ENCODE measurements around the gene SRP9. TPM values are rescaled to one million over a fixed set of nuclear protein-coding genes. Genes with fewer than 3 reads are reported as not detected.

The SRP9 gene
- total RNA-seq, 1 donor from 2014 or later, result 120 TPM

DNA sequence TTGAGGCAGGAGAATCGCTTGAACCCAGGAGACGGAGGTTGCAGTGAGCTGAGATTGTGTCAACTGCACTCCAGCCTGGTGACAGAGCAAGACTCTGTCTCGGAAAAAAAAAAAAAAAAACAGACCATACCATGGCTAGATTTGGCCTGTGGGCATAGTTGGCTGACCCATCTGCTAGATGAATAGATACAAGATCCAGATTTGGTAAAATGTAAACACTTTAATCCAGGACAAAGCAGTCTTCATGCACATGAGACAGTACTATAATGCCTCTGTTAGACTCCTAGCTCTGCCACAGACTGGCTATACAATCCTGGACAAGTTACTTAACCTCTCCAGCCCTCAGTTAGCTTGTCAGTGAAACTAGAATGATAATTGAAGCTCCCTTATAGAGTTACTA is 27.9 kb upstream of the SRP9 start:
- Histone ChIP-seq H3K27ac (no peak overlapping the region), H3K27me3 (no peaks in the 10 kb centered on the region), H3K4me1 (peaks cover 29% of the 10 kb centered on the region), H3K36me3 (no peaks in the 10 kb centered on the region), H3K4me3 (no peak overlapping the region), H3K9me3 (no peaks in the 10 kb centered on the region)
- DNase-seq (ENCODE audit: extremely low spot score in 2 of 2), result no peak
- TF ChIP-seq POLR2AphosphoS5 (IDR thresholded peaks at IDR 0.05; ENCODE audit: insufficient read depth in 1 of 2, low read depth in 1 of 2) (no peak), POLR2A (IDR thresholded peaks at IDR 0.05) (no peak)
- TF ChIP-seq, protein P1, sequence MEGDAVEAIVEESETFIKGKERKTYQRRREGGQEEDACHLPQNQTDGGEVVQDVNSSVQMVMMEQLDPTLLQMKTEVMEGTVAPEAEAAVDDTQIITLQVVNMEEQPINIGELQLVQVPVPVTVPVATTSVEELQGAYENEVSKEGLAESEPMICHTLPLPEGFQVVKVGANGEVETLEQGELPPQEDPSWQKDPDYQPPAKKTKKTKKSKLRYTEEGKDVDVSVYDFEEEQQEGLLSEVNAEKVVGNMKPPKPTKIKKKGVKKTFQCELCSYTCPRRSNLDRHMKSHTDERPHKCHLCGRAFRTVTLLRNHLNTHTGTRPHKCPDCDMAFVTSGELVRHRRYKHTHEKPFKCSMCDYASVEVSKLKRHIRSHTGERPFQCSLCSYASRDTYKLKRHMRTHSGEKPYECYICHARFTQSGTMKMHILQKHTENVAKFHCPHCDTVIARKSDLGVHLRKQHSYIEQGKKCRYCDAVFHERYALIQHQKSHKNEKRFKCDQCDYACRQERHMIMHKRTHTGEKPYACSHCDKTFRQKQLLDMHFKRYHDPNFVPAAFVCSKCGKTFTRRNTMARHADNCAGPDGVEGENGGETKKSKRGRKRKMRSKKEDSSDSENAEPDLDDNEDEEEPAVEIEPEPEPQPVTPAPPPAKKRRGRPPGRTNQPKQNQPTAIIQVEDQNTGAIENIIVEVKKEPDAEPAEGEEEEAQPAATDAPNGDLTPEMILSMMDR (IDR thresholded peaks at IDR 0.05), result no peak
- intact Hi-C loops (cut with DNase I), result no loop called here

DNA sequence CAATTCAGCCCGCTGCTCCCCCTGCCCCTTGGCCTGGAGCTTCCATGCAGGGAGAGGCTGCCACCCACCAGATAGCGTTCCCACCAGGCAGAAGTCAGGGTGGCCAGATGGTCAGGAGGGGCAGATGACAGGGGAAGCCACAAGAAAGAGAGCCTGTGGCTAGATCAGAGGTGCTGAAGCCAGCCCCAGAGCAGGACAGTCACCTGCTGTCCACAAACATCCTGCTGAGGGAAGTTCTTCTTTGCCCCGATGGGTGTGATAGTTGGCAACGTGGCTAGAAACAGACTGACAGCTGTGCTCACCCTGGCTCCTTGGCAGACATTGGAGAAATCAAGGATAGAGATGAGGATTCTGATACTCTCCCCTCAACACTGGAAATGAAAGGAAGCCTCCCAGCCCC is 27.2 kb upstream of the SRP9 start:
- no peak for DNase-seq (ENCODE audit: extremely low spot score in 2 of 2)
- intact Hi-C loops (cut with DNase I), result no loop called here
- Histone ChIP-seq H3K9me3 (no peaks in the 10 kb centered on the region), H3K27me3 (no peaks in the 10 kb centered on the region), H3K4me3 (no peak overlapping the region), H3K4me1 (peaks cover 26% of the 10 kb centered on the region), H3K27ac (no peak overlapping the region), H3K36me3 (no peaks in the 10 kb centered on the region)
- TF ChIP-seq, protein P1 (IDR thresholded peaks at IDR 0.05), result no peak
- TF ChIP-seq POLR2AphosphoS5 (IDR thresholded peaks at IDR 0.05; ENCODE audit: insufficient read depth in 1 of 2, low read depth in 1 of 2) (no peak), POLR2A (IDR thresholded peaks at IDR 0.05) (no peak)

DNA sequence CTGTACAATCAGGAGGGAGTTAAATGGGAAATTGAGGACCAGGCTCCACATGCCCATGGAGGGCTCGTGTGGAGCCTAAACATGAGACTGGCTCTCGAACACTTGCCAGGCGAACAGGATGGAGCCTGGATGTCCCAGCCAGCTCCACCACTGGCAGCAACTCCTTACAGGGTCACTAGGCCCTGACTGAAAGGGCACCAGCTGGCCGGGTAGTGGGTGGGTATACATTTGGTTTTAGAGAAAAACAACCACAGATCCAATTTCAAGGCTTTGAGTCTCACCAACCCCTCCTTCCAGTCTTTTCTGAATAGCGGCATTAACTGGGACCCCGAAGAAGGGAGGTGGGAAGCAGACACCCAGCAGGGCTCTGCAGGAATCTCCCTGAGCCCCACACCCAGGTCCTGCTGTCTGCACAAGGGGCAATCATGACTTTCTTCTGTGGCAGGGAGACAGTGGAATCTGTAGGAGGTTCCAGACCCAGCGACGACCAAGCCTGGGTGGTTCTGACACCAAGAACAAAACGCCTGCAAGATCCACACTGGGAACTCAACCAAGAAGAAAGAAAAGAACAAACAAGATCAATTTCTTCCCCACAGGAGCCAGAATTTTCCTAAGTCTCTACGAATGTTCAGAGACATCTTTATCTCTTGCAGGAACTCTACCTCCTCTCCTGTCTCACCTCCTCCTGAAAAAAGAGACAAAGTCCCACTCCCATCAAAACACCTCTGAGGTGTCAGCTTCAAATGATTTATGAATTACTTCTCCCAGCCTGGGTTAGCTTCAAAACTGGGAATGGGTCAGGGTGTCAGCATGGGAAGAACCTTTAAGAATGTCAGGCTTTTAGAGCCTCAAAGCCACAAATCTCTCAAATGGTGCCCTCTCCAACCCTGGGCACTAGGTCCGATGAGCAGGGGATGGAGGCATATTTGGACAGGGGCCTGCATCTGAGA is 26.5 kb upstream of the SRP9 start:
- no peak overlapping the region for H3K27ac ChIP-seq
- no peaks in the 10 kb centered on the region for H3K9me3 ChIP-seq
- TF ChIP-seq POLR2AphosphoS5 (IDR thresholded peaks at IDR 0.05; ENCODE audit: insufficient read depth in 1 of 2, low read depth in 1 of 2), result no peak
- no peak for DNase-seq (ENCODE audit: extremely low spot score in 2 of 2)
- H3K36me3 ChIP-seq, result no peaks in the 10 kb centered on the region
- intact Hi-C loops (cut with DNase I), result no loop called here
- H3K27me3 ChIP-seq, result no peaks in the 10 kb centered on the region
- H3K4me1 ChIP-seq, result peaks cover 25% of the 10 kb centered on the region
- no peak overlapping the region for H3K4me3 ChIP-seq

DNA sequence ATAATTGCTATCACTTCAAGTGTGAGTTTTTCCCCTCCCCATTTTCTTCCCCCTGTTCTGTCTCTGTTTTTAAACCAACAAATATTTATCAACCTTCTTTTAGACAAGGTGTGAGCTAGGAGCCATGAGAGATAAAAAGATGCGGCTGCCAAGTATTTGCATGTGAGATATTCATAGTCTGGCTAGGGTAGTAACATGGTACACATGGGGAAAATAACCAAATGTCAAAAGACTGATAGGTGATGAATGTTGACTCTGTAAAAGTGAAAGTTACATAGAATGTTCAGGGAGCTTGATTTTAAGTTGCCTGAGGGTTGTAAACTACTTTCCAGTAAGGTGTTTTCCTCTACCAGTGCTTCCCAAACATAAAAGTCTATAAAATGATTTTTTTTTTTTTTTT is 25.4 kb upstream of the SRP9 start:
- Histone ChIP-seq H3K4me3 (no peak overlapping the region), H3K9me3 (no peaks in the 10 kb centered on the region), H3K36me3 (no peaks in the 10 kb centered on the region), H3K27ac (no peak overlapping the region), H3K4me1 (peaks cover 16% of the 10 kb centered on the region), H3K27me3 (no peaks in the 10 kb centered on the region)
- no peak for DNase-seq (ENCODE audit: extremely low spot score in 2 of 2)
- TF ChIP-seq POLR2A (IDR thresholded peaks at IDR 0.05) (no peak), POLR2AphosphoS5 (IDR thresholded peaks at IDR 0.05; ENCODE audit: insufficient read depth in 1 of 2, low read depth in 1 of 2) (no peak)
- TF ChIP-seq, protein P1 (IDR thresholded peaks at IDR 0.05), result no peak
- intact Hi-C loops (cut with DNase I), result no loop called here

DNA sequence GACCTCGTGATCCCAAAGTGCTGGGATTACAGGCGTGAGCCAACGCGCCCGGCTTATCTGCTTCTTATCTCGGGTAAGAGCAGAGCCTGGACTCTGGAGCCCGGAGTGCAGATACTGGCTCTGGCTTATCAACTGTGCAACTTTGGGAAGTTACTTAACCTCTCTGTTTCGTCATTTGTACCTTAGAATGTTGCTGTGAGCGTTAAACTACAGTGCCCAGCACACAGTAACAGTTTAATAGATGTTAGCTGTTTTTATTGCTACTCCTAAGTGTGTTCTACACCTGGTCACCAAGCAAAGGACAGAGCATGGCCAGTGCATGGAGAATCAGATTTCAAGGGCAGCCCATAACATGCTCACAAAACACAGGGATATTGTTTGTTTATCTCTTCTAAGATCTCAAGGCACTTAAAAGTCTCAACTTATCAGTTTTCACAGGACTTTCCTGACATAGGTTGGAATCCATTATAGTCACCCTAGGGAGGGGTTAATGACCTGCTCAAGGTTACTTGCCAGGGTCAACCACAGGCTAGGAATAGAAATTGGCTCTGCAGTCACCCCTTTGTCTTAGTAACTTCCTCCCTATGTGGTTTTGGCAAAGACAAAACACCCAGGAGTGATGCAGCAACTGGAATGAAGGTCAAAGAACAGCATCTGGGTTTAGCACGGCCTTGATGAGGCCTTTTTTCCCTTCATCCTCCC is 22.5 kb upstream of the SRP9 start:
- Histone ChIP-seq H3K4me1 (peaks cover 8% of the 10 kb centered on the region), H3K9me3 (no peaks in the 10 kb centered on the region), H3K27ac (no peak overlapping the region), H3K4me3 (no peak overlapping the region), H3K27me3 (no peaks in the 10 kb centered on the region), H3K36me3 (no peaks in the 10 kb centered on the region)
- DNase-seq (ENCODE audit: extremely low spot score in 2 of 2), result no peak
- TF ChIP-seq POLR2AphosphoS5 (IDR thresholded peaks at IDR 0.05; ENCODE audit: insufficient read depth in 1 of 2, low read depth in 1 of 2) (peak in 1 of 2 donors; percentile 45), POLR2A (IDR thresholded peaks at IDR 0.05) (no peak)
- TF ChIP-seq, protein P1 (IDR thresholded peaks at IDR 0.05), result no peak
- intact Hi-C loops (cut with DNase I), result no loop called here
